HepG2 (cell line): ENCODE data around the gene ATP10D. TPM values are rescaled to one million over a fixed set of nuclear protein-coding genes. Genes with fewer than 3 reads are reported as not detected.

Source experiments
- ETV5 ChIP-seq: IDR thresholded peaks from 2 replicates; pipeline ENCODE4 v1.6.1; 2018; ENCODE audit warnings: missing biosample characterization, missing genetic modification reagents, inconsistent platforms, borderline replicate concordance
- FOXC1 ChIP-seq: sonication (generic); formaldehyde crosslinking; IDR thresholded peaks from 2 replicates; pipeline ENCODE4 v1.8.0; 2022; ENCODE audit warnings: mild to moderate bottlenecking, missing genetic modification reagents, borderline replicate concordance
- GATAD2A ChIP-seq: IDR thresholded peaks from 2 replicates; pipeline ENCODE4 v1.6.1; 2016
- HIVEP1 ChIP-seq: sonication (generic); formaldehyde crosslinking; IDR thresholded peaks from 2 replicates; pipeline ENCODE4 v1.4.0; 2020; ENCODE audit warnings: mild to moderate bottlenecking, missing genetic modification reagents
- HNRNPK ChIP-seq: fragments of 200-400 bp; formaldehyde crosslinking; IDR thresholded peaks from 2 replicates; pipeline ENCODE4 v1.6.1; 2018; ENCODE audit warnings: low read length, low read depth, moderate library complexity, mild to moderate bottlenecking; ENCODE audit not compliant: poor library complexity, severe bottlenecking
- MNT ChIP-seq: fragments of 450-650 bp; IDR thresholded peaks from 2 replicates; pipeline ENCODE4 v1.6.1; 2016
- NCOA5 ChIP-seq: sonication (generic); formaldehyde crosslinking; IDR thresholded peaks from 2 replicates; pipeline ENCODE4 v1.4.0; 2020; ENCODE audit warnings: missing genetic modification reagents
- NFYB ChIP-seq: sonication (generic); formaldehyde crosslinking; IDR thresholded peaks from 2 replicates; pipeline ENCODE4 v1.4.0; 2020; ENCODE audit warnings: missing genetic modification reagents
- PHF21A ChIP-seq: sonication (generic); formaldehyde crosslinking; IDR thresholded peaks from 2 replicates; pipeline ENCODE4 v1.5.0; 2020; ENCODE audit warnings: mild to moderate bottlenecking, missing genetic modification reagents
- RBFOX2 ChIP-seq: fragments of 200-400 bp; formaldehyde crosslinking; IDR thresholded peaks from 2 replicates; pipeline ENCODE4 v1.6.1; 2017; ENCODE audit warnings: low read depth, mild to moderate bottlenecking, low read length
- RELA ChIP-seq: sonication (generic); formaldehyde crosslinking; IDR thresholded peaks from 2 replicates; pipeline ENCODE4 v1.4.0; 2020; ENCODE audit warnings: missing genetic modification reagents
- SOX13 ChIP-seq, 3 experiments: fragments of 450-650 bp in 1 of 3; sonication (generic) in 1 of 3; formaldehyde crosslinking in 1 of 3; IDR thresholded peaks in 2 of 3; conservative IDR thresholded peaks in 1 of 3; 2 replicates each; pipeline versions ENCODE4 v1.5.0 to v1.6.1; 2016 to 2020; ENCODE audit warnings: antibody characterized with exemption in 1 of 3, mild to moderate bottlenecking in 1 of 3, missing compliant biosample characterization in 1 of 3, missing genetic modification reagents in 1 of 3, moderate library complexity in 1 of 3
- SPEN ChIP-seq: sonication (generic); formaldehyde crosslinking; IDR thresholded peaks from 2 replicates; pipeline ENCODE4 v1.5.1; 2020; ENCODE audit warnings: low read depth, mild to moderate bottlenecking, missing genetic modification reagents
- UBTF ChIP-seq: sonication (generic); formaldehyde crosslinking; IDR thresholded peaks from 2 replicates; pipeline ENCODE4 v1.4.0; 2020; ENCODE audit warnings: mild to moderate bottlenecking, missing genetic modification reagents
- ZNF17 ChIP-seq: sonication (generic); formaldehyde crosslinking; IDR thresholded peaks from 2 replicates; pipeline ENCODE4 v1.5.0; 2020; ENCODE audit warnings: mild to moderate bottlenecking, missing genetic modification reagents
- ZNF230 ChIP-seq: sonication (generic); formaldehyde crosslinking; IDR thresholded peaks from 2 replicates; pipeline ENCODE4 v1.4.0; 2020; ENCODE audit warnings: mild to moderate bottlenecking, missing genetic modification reagents
- ZNF235 ChIP-seq: sonication (generic); formaldehyde crosslinking; IDR thresholded peaks from 2 replicates; pipeline ENCODE4 v1.8.1; 2023; ENCODE audit warnings: mild to moderate bottlenecking, missing genetic modification reagents, borderline replicate concordance
- ZNF414 ChIP-seq: sonication (generic); formaldehyde crosslinking; IDR thresholded peaks from 2 replicates; pipeline ENCODE4 v1.5.0; 2020; ENCODE audit warnings: missing genetic modification reagents
- ZNF563 ChIP-seq: sonication (generic); formaldehyde crosslinking; IDR thresholded peaks from 2 replicates; pipeline ENCODE4 v1.8.0; 2022; ENCODE audit warnings: mild to moderate bottlenecking, moderate library complexity, missing genetic modification reagents
- ZNF616 ChIP-seq: sonication (generic); formaldehyde crosslinking; IDR thresholded peaks from 2 replicates; pipeline ENCODE4 v1.5.0; 2020; ENCODE audit warnings: low read depth, mild to moderate bottlenecking, missing genetic modification reagents
- ZNF710 ChIP-seq: sonication (generic); formaldehyde crosslinking; IDR thresholded peaks from 2 replicates; pipeline ENCODE4 v1.5.0; 2020; ENCODE audit warnings: mild to moderate bottlenecking, missing genetic modification reagents, borderline replicate concordance
- ZNF75D ChIP-seq: sonication (generic); formaldehyde crosslinking; IDR thresholded peaks from 2 replicates; pipeline ENCODE4 v1.8.1; 2023; ENCODE audit warnings: missing genetic modification reagents, mild to moderate bottlenecking, borderline replicate concordance
- polyA plus RNA-seq, 8 experiments: library from polyadenylated mRNA; depleted of rRNA in 3 of 8; stranded (reverse) in 7 of 8; unstranded in 1 of 8; fragments of >200 nt; fragmentation: Illumina TruSeq in 4 of 8; extraction: Trizol in 4 of 8; gene quantifications; 2 replicates each; pipeline versions ENCODE4 v1.2.1 to v1.2.3, GENCODE V29; 2011 to 2016; ENCODE audit warnings: low read depth in 4 of 8, missing spikeins in 1 of 8, mixed read lengths in 1 of 8; ENCODE audit not compliant: insufficient read depth in 1 of 8
- total RNA-seq, 5 experiments: library from RNA; depleted of rRNA; stranded (reverse); fragments of >200 nt; fragmentation: Illumina TruSeq; extraction: Trizol; gene quantifications; 2 replicates each; pipeline ENCODE4 v1.2.3, GENCODE V29; 2016; ENCODE audit warnings: low read depth in 1 of 5

The ATP10D gene
- total and polyA plus RNA-seq, 2 of the 13 experiments (the other 11 are each of a cell fraction or from before 2014, with no cell fraction given), result 2.2 to 9.8 TPM

- TF ChIP-seq HNRNPK (peak; percentile 52), ZNF414 (CRISPR knock-in tag) (0 out of 2 replicates have a peak, but pooled peaks have one; percentile 39), ZNF17 (CRISPR knock-in tag) (no peak), ETV5 (CRISPR knock-in tag) (peak; percentile 82), ZNF75D (CRISPR knock-in tag) (no peak), ZNF710 (CRISPR knock-in tag) (0 out of 2 replicates have a peak, but pooled peaks have one; percentile 27), PHF21A (no peak), ZNF230 (CRISPR knock-in tag) (0 out of 2 replicates have a peak, but pooled peaks have one; percentile 23), ZNF616 (CRISPR knock-in tag) (no peak), GATAD2A (CRISPR knock-in tag) (0 out of 2 replicates have a peak, but pooled peaks have one; percentile 11), FOXC1 (CRISPR knock-in tag) (peak; percentile 86; the same call in 1 of the 2 replicates), ZNF235 (CRISPR knock-in tag) (peak; percentile 31; the same call in 1 of the 2 replicates), UBTF (CRISPR knock-in tag) (peak; percentile 87), NCOA5 (CRISPR knock-in tag) (no peak), SOX13 (IDR thresholded peaks at IDR 0.05) (no peak), SOX13 (CRISPR knock-in tag; conservative IDR thresholded peaks at IDR 0.05 in 1 of 2, IDR thresholded peaks at IDR 0.05 in 1 of 2) (0 out of 4 replicates have a peak, but pooled peaks of 1 of the 2 experiments have one; percentile 15), SPEN (CRISPR knock-in tag) (peak; percentile 71; the same call in 1 of the 2 replicates), RBFOX2 (peak; percentile 93), HIVEP1 (CRISPR knock-in tag) (0 out of 2 replicates have a peak, but pooled peaks have one; percentile 58), MNT (peak; percentile 99), RELA (0 out of 2 replicates have a peak, but pooled peaks have one; percentile 55), NFYB (CRISPR knock-in tag) (peak; percentile 65), ZNF563 (CRISPR knock-in tag) (peak; percentile 76; the same call in 1 of the 2 replicates)
Measured at GRCh38 chr4:47463235-47463956, 21.7 kb upstream of the ATP10D start, which contains the start of gene COMMD8 (continued).
